GM12873 (cell line): Measurements from ENCODE around the gene NHLH2.

Source experiments
- TF ChIP-seq, protein P1 (sequence below): IDR thresholded peaks from 2 replicates; pipeline ENCODE4 v1.5.1; 2012; ENCODE audit warnings: low read depth, mild to moderate bottlenecking, moderate library complexity, low read length, control low read depth; ENCODE audit not compliant: insufficient read depth; ENCODE audit errors: missing control alignments

NHLH2 gene

DNA sequence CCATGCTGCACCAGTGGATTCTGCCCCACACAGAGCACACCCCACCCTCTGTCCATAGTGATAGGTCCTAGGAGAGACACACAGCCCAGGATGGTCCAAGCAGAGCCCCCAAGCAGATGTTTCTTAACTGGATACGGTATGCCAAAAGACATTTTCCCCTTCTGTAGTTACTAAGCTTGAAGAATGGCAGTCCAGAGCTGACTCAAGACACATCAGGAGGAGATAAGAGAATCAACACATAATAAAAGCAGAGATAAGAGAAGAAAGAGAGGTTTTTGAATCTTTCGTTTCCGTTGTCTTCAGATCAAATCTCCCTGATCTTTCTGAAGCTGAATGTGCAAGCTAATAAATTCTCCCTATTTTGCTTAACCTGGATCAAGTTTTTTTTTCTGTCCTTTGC lies 50.6 kb downstream of the NHLH2 start:
- TF ChIP-seq, protein P1, sequence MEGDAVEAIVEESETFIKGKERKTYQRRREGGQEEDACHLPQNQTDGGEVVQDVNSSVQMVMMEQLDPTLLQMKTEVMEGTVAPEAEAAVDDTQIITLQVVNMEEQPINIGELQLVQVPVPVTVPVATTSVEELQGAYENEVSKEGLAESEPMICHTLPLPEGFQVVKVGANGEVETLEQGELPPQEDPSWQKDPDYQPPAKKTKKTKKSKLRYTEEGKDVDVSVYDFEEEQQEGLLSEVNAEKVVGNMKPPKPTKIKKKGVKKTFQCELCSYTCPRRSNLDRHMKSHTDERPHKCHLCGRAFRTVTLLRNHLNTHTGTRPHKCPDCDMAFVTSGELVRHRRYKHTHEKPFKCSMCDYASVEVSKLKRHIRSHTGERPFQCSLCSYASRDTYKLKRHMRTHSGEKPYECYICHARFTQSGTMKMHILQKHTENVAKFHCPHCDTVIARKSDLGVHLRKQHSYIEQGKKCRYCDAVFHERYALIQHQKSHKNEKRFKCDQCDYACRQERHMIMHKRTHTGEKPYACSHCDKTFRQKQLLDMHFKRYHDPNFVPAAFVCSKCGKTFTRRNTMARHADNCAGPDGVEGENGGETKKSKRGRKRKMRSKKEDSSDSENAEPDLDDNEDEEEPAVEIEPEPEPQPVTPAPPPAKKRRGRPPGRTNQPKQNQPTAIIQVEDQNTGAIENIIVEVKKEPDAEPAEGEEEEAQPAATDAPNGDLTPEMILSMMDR: no peak
